GM12874 (cell line): ENCODE data around the gene GPR137.

ENCODE experiments used
- CTCF ChIP-seq: IDR thresholded peaks from 2 replicates; pipeline ENCODE4 v1.5.1; 2011; ENCODE audit warnings: low read depth, mild to moderate bottlenecking, control low read depth, low read length, moderate library complexity; ENCODE audit not compliant: insufficient read depth

GPR137 gene

GRCh38 chr11:64241491-64242374, 43.9 kb upstream of the GPR137 start:
- no peak for TF ChIP-seq CTCF

GRCh38 chr11:64243236-64243854, 42.3 kb upstream of the GPR137 start:
- no peak for TF ChIP-seq CTCF

GRCh38 chr11:64244107-64244506, 41.5 kb upstream of the GPR137 start:
- TF ChIP-seq CTCF = no peak

- TF ChIP-seq CTCF = no peak
Observed at GRCh38 chr11:64244966-64245365, 40.7 kb upstream of the GPR137 start.

GRCh38 chr11:64245401-64245796, 40.2 kb upstream of the GPR137 start:
- TF ChIP-seq CTCF = no peak

- no peak for TF ChIP-seq CTCF
Observed at GRCh38 chr11:64245797-64246620, 39.6 kb upstream of the GPR137 start.
